Thoracic aorta (tissue), 2 donors: ENCODE data around the gene FAR2. TPM values are rescaled to one million over a fixed set of nuclear protein-coding genes. Genes with fewer than 3 reads are reported as not detected.

ENCODE experiments used
- ATAC-seq: fragments of 150-250 bp; one replicate; pipeline ENCODE4 v1.8.0; 2017; ENCODE audit warnings: low read depth; ENCODE audit not compliant: insufficient number of reproducible peaks, low FRiP score
- DNase-seq: peaks from one replicate; pipeline ENCODE4 v3.0.0-alpha.2; 2020; ENCODE audit warnings: low spot score
- H3K27ac ChIP-seq, 2 donors: fragments of 200-600 bp; sonication (generic); 1 replicate in 1 of 2; 2 replicates in 1 of 2; pipeline ENCODE4 v1.5.1; 2016; ENCODE audit warnings: mild to moderate bottlenecking in 2 of 2, moderate library complexity in 2 of 2
- H3K27me3 ChIP-seq: fragments of 200-600 bp; sonication (generic); replicated peaks from 2 replicates; pipeline ENCODE4 v1.6.0; 2016; ENCODE audit warnings: mild to moderate bottlenecking; ENCODE audit not compliant: insufficient read depth
- H3K36me3 ChIP-seq: fragments of 200-600 bp; sonication (generic); one replicate; pipeline ENCODE4 v1.5.1; 2016
- H3K4me1 ChIP-seq, 2 donors: fragments of 200-600 bp; sonication (generic); 1 replicate in 1 of 2; 2 replicates in 1 of 2; pipeline versions ENCODE4 v1.5.1 to v1.6.0; 2016; ENCODE audit warnings: low read depth in 2 of 2, mild to moderate bottlenecking in 1 of 2; ENCODE audit not compliant: control insufficient read depth in 1 of 2
- H3K4me3 ChIP-seq: fragments of 200-600 bp; sonication (generic); 2 replicates; pipeline ENCODE4 v1.5.1; 2016; ENCODE audit warnings: mild to moderate bottlenecking
- H3K9me3 ChIP-seq: fragments of 200-600 bp; sonication (generic); 2 replicates; pipeline ENCODE4 v1.5.1; 2016
- CTCF ChIP-seq: fragments of 200-600 bp; sonication (generic); IDR thresholded peaks from one replicate; pipeline ENCODE4 v1.5.1; 2019; ENCODE audit warnings: antibody characterized with exemption
- total RNA-seq, 2 donors: library from RNA; depleted of rRNA; stranded (reverse); fragments of >200 nt; gene quantifications; one replicate each; pipeline versions ENCODE4 v1.1.0 to v1.2.3, GENCODE V29; 2016

Gene FAR2
- total RNA-seq, 2 donors from 2014 or later: 8.5 to 16.9 TPM

GRCh38 chr12:29216266-29216665 lies 67.2 kb downstream of the FAR2 start:
- Histone ChIP-seq H3K27ac (no peak overlapping the region), H3K4me3 (no peak overlapping the region), H3K9me3 (no peaks in the 10 kb centered on the region), H3K4me1 (peaks cover 0 to 4% of the 10 kb centered on the region in 2 donors), H3K36me3 (no peaks in the 10 kb centered on the region), H3K27me3 (no peaks in the 10 kb centered on the region)
- no peak for DNase-seq
- ATAC-seq: no peak
- TF ChIP-seq CTCF: no peak

GRCh38 chr12:29216797-29217575 lies 67.9 kb downstream of the FAR2 start:
- H3K9me3 ChIP-seq: no peaks in the 10 kb centered on the region
- no peak overlapping the region for H3K27ac ChIP-seq
- no peak for DNase-seq
- TF ChIP-seq CTCF: no peak
- no peak overlapping the region for H3K4me3 ChIP-seq
- peaks cover 0 to 4% of the 10 kb centered on the region in 2 donors for H3K4me1 ChIP-seq
- H3K36me3 ChIP-seq: no peaks in the 10 kb centered on the region
- no peak for ATAC-seq
- H3K27me3 ChIP-seq: no peaks in the 10 kb centered on the region

- Histone ChIP-seq H3K36me3 (no peaks in the 10 kb centered on the region), H3K4me1 (peaks cover 0 to 4% of the 10 kb centered on the region in 2 donors), H3K4me3 (no peak overlapping the region), H3K27ac (no peak overlapping the region), H3K27me3 (no peaks in the 10 kb centered on the region), H3K9me3 (no peaks in the 10 kb centered on the region)
- no peak for TF ChIP-seq CTCF
- DNase-seq: no peak
- ATAC-seq: no peak
These were observed 71.7 kb downstream of the FAR2 start for GRCh38 chr12:29220632-29221336.

- H3K36me3 ChIP-seq: no peaks in the 10 kb centered on the region
- no peak for ATAC-seq
- H3K4me1 ChIP-seq: no peaks in the 10 kb centered on the region
- H3K27ac ChIP-seq: no peak overlapping the region
- H3K27me3 ChIP-seq: no peaks in the 10 kb centered on the region
- H3K4me3 ChIP-seq: no peak overlapping the region
- H3K9me3 ChIP-seq: no peaks in the 10 kb centered on the region
- no peak for TF ChIP-seq CTCF
- DNase-seq: no peak
These were observed 73.1 kb downstream of the FAR2 start for GRCh38 chr12:29222200-29222599.

GRCh38 chr12:29223426-29223825 lies 74.3 kb downstream of the FAR2 start:
- Histone ChIP-seq H3K9me3 (no peaks in the 10 kb centered on the region), H3K4me3 (no peak overlapping the region), H3K27me3 (no peaks in the 10 kb centered on the region), H3K36me3 (no peaks in the 10 kb centered on the region), H3K4me1 (no peaks in the 10 kb centered on the region), H3K27ac (no peak overlapping the region)
- DNase-seq (no peak), ATAC-seq (no peak)
- TF ChIP-seq CTCF: no peak
